HG02973 (cell line): Measurements from ENCODE around the gene S100A3.

ENCODE experiments used
- ATAC-seq: cut with Tn5 transposase; IDR thresholded peaks from one replicate; pipeline ENCODE4 v1.9.1; 2021; ENCODE audit warnings: moderate library complexity; ENCODE audit not compliant: unreplicated experiment

The S100A3 gene

GRCh38 chr1:153513023-153513422 is 36.0 kb downstream of the S100A3 start:
- ATAC-seq: no peak

- peak; percentile 59 for ATAC-seq
Measured at GRCh38 chr1:153510984-153511410, 38.1 kb downstream of the S100A3 start.

- no peak for ATAC-seq
Measured at GRCh38 chr1:153509729-153510354, 39.2 kb downstream of the S100A3 start.

GRCh38 chr1:153509036-153509435 is 40.0 kb downstream of the S100A3 start:
- ATAC-seq: no peak

- no peak for ATAC-seq
Measured at GRCh38 chr1:153507926-153508583, 41.0 kb downstream of the S100A3 start.

GRCh38 chr1:153506831-153507413 is 42.1 kb downstream of the S100A3 start:
- ATAC-seq: no peak

GRCh38 chr1:153506386-153506785 is 42.7 kb downstream of the S100A3 start:
- ATAC-seq: no peak

- ATAC-seq: no peak
Measured at GRCh38 chr1:153505576-153505975, 43.5 kb downstream of the S100A3 start.

GRCh38 chr1:153503766-153504165 is 45.3 kb downstream of the S100A3 start:
- ATAC-seq: no peak

- no peak for ATAC-seq
Measured at GRCh38 chr1:153498746-153499145, 50.3 kb downstream of the S100A3 start.
